RKO (cell line): ENCODE measurements around the gene SFTA2.
"Not testable (repeated sequence)": the region's sequence is repeated elsewhere in the genome, so short reads cannot be mapped to it uniquely, and the experiment has no call there.

Experiments used
- DNase-seq: peaks from one replicate; pipeline ENCODE4 v3.0.0-alpha.2; 2016; ENCODE audit warnings: low spot score

The SFTA2 gene

GRCh38 chr6:30912746-30913520 lies 19.0 kb downstream of the SFTA2 start:
- no peak for DNase-seq

DNA sequence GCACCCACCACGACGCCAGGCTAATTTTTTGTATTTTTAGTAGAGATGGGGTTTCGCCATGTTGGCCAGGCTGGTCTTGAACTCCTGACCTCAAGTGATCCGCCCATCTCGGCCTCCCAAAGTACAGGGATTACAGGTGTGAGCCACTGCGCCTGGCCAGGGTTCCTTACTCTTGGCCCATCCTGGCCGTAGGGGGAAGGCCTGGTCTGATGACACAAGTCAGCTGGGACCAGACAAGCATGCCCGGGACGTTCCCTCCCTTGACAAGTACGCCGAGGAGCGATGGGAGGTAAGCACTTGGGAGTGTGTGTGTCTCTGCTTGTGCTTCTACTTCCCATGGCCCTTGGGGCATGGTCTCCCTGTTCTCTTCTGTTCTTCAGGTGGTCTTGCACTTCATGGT lies 21.5 kb downstream of the SFTA2 start:
- not testable (repeated sequence) for DNase-seq

DNA sequence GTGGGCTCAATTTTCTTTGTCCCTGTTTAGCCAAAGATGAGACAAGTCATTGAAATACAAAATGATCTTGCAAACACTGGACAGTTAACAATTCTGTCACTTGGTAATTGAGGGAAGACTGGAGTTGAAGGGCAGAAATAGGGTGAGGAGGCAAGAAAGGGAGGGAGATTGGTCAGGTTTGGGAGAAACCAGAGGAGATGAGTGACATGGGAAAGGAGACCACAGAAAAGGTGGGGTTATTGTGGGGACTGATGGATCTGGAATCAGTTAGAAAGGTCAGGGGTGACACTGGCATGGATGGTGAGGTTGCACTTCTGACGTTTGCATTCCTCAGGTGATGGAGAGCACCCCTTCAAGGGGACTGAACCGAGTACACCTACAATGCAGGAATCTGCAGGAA lies 23.3 kb downstream of the SFTA2 start:
- DNase-seq = no peak

GRCh38 chr6:30907758-30908591 lies 24.0 kb downstream of the SFTA2 start, which contains the start of gene GTF2H4:
Gene GTF2H4, plus strand, starts transcription at chr6:30908207.
- peak; percentile 99 for DNase-seq

DNA sequence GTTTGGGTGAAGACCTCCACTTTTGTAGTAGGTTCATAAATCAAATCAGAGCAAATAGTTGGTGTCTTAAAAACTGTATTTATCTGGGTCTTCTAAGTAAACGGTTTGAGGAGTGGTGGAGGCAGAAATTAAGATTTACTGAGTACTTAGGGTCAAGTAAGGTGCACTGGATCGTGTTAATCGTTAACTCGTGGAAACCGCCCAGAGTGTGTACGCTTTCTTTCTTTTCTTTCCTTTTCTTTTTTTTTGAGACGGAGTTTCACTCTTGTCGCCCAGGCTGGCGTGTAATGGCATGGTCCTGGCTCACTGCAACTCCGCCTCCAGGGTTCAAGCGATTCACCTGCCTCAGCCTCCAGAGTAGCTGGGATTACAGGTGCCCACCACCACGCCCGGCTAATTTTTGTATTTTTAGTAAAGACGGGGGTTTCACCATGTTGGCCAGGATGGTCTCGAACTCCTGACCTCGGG lies 24.6 kb downstream of the SFTA2 start:
- DNase-seq = not testable (repeated sequence)

GRCh38 chr6:30903236-30903635 lies 28.7 kb downstream of the SFTA2 start:
- DNase-seq = no peak

DNA sequence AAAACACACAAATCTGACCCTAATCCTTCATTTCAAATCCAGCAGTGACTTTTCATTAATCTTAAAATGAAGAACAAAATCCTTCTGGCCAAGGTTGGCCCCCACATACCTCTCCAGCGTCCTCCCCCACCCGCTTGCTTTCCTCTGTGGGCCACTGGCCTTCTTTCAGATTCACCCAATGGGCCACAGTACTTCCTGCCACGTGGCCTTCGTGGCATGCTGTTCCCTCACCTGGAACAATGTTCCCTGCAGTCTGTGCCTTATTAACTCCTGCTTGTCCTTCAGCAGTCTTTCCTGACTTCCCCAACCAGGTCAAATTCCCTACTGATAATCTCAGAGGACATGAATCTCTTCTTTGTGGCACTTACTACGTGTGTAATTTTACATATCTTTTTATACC lies 29.3 kb downstream of the SFTA2 start:
- no peak for DNase-seq

- not testable (repeated sequence) for DNase-seq
Observed at GRCh38 chr6:30902196-30902595, 29.8 kb downstream of the SFTA2 start.

DNA sequence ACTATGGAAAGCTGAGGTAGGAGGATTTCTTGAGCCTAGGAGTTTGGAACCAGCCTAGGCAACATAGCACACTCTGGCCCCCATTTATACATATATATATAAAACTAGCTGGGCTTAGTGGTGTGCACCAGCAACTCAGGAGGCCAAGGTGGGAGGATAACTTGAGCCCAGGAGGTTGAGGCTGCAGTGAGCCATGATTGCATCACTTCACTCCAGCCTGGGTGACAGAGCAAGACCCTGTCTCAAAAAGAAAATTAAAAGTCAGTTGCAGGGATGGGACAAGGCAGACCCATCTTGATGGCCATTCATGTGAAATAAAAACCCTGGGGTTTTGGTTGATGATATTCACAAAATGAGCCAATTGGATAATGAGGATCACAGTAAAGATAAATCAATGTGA lies 30.5 kb downstream of the SFTA2 start:
- DNase-seq = no peak

GRCh38 chr6:30900863-30901417 lies 31.0 kb downstream of the SFTA2 start:
- DNase-seq = no peak

DNA sequence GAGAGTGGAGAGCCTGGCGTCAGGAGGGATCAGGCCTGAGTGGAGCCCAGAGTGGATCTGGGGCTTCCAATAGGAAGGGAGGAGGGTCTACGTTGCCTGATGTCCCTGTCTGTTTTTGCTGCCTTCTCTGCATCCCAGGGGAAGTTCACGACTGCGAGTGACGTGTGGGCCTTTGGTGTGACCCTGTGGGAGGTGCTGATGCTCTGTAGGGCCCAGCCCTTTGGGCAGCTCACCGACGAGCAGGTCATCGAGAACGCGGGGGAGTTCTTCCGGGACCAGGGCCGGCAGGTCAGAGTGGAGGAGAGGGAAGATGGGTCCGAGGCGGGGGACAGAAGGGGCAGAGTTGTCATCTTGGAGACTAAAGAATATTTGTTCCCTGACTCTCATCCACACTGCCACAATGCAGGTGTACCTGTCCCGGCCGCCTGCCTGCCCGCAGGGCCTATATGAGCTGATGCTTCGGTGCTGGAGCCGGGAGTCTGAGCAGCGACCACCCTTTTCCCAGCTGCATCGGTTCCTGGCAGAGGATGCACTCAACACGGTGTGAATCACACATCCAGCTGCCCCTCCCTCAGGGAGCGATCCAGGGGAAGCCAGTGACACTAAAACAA lies 33.1 kb downstream of the SFTA2 start:
- DNase-seq = no peak

- no peak for DNase-seq
Observed at GRCh38 chr6:30897882-30898281, 34.1 kb downstream of the SFTA2 start.

- DNase-seq = no peak
Observed at GRCh38 chr6:30896541-30896940, 35.4 kb downstream of the SFTA2 start.

GRCh38 chr6:30895343-30895742 lies 36.6 kb downstream of the SFTA2 start:
- no peak for DNase-seq

DNA sequence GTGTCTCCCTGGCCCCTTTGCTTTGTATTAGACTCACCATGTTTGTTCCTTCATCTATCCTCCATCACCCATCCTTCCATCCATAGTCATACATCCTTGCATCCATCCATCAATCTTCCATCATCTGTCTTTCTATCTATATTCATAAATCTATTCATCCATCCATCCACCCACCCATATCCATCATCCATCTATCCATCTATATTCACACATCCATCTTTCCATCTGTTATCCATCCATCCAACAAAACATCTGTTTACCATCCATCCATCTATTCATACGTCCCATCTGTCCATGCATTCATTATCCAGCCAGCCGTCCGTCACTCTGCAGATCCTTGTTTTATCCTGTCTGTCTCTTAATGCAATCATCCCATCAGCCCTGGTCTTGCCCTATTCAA lies 37.0 kb downstream of the SFTA2 start:
- DNase-seq = no peak

GRCh38 chr6:30894381-30894780 lies 37.6 kb downstream of the SFTA2 start:
- DNase-seq = no peak

DNA sequence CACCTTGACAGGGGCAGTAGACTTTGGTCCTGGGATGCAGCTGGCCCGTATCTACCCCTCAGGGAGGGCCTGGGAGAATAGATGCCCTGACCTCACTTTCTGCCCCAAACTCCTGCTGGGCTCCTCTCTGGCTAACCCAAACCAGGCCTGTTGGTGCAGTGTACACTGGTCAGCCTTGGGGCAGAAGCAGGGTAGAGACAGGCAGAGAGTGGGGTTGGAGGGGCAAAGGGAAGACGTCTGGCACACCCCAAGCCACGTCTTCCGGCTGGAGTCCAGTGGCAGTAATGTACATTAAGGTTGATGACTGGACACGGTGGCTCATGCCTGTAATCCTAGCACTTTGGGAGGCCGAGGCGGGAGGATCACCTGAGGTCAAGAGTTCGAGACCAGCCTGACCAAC lies 38.3 kb downstream of the SFTA2 start:
- DNase-seq = no peak

- DNase-seq = no peak
Observed at GRCh38 chr6:30893001-30893591, 38.9 kb downstream of the SFTA2 start.

- DNase-seq = no peak
Observed at GRCh38 chr6:30891816-30892538, 40.0 kb downstream of the SFTA2 start.

DNA sequence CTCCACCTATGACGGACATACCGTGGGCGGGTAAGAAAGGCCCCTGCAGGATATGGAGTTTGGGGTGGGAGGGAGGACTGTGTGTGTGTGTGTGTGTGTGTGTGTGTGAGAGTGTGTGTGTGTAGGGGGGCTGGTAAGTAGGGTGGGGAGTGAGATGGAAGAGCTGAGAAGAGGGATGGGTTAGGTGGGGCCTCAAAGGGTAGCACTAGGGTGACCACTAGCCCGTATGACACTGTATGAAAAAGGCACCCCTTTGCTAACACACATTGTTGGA lies 40.6 kb downstream of the SFTA2 start:
- DNase-seq = no peak

- DNase-seq = no peak
Observed at GRCh38 chr6:30890646-30891449, 41.1 kb downstream of the SFTA2 start.
